Endothelial cell (in vitro differentiated cells): ENCODE results near the gene MT1HL1. TPM values are rescaled to one million over a fixed set of nuclear protein-coding genes. Genes with fewer than 3 reads are reported as not detected.

Experiments
- total RNA-seq: library from RNA; stranded (reverse); fragmentation: NEBNext Ultra II Directional; extraction: Animal tissue kit (Norgen Biotek cat#: 25700); gene quantifications from one replicate; pipeline ENCODE4 v1.2.1, GENCODE V29; 2021; ENCODE audit not compliant: unreplicated experiment

Gene MT1HL1
- total RNA-seq, 1 donor from 2014 or later, result not detected

Other genes with a start within 250 kb of the MT1HL1 start
- 44.5 TPM for gene MTR, start 209.1 kb downstream of the MT1HL1 start, total RNA-seq
- 5.4 TPM for gene RYR2, start 37.7 kb upstream of the MT1HL1 start, total RNA-seq